ENCODE measurements around the gene OXTR. TPM values are rescaled to one million over a fixed set of nuclear protein-coding genes. Genes with fewer than 3 reads are reported as not detected.

Gene OXTR
- total RNA-seq, 1 donor from 2014 or later = 3.9 TPM

DNA sequence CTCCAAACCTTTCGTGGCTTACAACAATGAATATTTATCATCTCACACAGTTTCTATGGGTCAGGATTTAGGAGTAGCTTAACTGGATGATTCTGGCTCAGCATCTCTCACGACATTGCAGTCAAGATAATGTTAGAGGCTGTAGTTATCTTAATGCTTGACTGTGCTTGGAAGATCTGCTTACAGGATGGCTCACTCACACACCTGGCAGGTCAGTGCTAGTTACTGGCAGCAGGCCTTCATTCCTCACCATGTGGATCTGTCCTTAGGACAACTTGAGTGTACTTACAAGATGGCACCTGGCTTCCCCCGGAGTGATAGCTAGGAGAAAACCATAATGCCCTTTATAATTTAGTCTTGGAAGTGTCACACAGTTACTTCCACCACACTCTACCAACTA lies 32.8 kb upstream of the OXTR start:
- Histone ChIP-seq H3F3A (ENCODE audit: low read depth) (no peaks in the 10 kb centered on the region), H3K27ac (no peak overlapping the region), H3K9ac (no peak overlapping the region), H4K20me1 (ENCODE audit: low read depth) (no peaks in the 10 kb centered on the region), H3K36me3 (no peaks in the 10 kb centered on the region), H3K4me3 (no peak overlapping the region), H3K27me3 (no peaks in the 10 kb centered on the region), H3K79me2 (ENCODE audit: low read depth) (no peaks in the 10 kb centered on the region), H3K9me3 (ENCODE audit: low read depth) (no peaks in the 10 kb centered on the region), H3K4me2 (no peak overlapping the region), H3K4me1 (no peaks in the 10 kb centered on the region), H2AFZ (replicated peaks) (no peak overlapping the region)
- no peak for DNase-seq (ENCODE audit: low spot score)
- peaks cover 2% of the 10 kb centered on the region for H3K27me3 Mint-ChIP-seq (ENCODE audit: insufficient read depth, low read depth)
- H3K9me3 Mint-ChIP-seq = peaks cover 5% of the 10 kb centered on the region
- no peak overlapping the region for H3K4me3 Mint-ChIP-seq
- no peaks in the 10 kb centered on the region for H3K36me3 Mint-ChIP-seq
- no peaks in the 10 kb centered on the region for H3K4me1 Mint-ChIP-seq
- TF ChIP-seq EZH2 (IDR thresholded peaks at IDR 0.05) (no peak), EZH2phosphoT487 (IDR thresholded peaks at IDR 0.05) (no peak)
- TF ChIP-seq, protein P1, sequence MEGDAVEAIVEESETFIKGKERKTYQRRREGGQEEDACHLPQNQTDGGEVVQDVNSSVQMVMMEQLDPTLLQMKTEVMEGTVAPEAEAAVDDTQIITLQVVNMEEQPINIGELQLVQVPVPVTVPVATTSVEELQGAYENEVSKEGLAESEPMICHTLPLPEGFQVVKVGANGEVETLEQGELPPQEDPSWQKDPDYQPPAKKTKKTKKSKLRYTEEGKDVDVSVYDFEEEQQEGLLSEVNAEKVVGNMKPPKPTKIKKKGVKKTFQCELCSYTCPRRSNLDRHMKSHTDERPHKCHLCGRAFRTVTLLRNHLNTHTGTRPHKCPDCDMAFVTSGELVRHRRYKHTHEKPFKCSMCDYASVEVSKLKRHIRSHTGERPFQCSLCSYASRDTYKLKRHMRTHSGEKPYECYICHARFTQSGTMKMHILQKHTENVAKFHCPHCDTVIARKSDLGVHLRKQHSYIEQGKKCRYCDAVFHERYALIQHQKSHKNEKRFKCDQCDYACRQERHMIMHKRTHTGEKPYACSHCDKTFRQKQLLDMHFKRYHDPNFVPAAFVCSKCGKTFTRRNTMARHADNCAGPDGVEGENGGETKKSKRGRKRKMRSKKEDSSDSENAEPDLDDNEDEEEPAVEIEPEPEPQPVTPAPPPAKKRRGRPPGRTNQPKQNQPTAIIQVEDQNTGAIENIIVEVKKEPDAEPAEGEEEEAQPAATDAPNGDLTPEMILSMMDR (IDR thresholded peaks at IDR 0.05) = no peak
- no peak overlapping the region for H3K27ac Mint-ChIP-seq

DNA sequence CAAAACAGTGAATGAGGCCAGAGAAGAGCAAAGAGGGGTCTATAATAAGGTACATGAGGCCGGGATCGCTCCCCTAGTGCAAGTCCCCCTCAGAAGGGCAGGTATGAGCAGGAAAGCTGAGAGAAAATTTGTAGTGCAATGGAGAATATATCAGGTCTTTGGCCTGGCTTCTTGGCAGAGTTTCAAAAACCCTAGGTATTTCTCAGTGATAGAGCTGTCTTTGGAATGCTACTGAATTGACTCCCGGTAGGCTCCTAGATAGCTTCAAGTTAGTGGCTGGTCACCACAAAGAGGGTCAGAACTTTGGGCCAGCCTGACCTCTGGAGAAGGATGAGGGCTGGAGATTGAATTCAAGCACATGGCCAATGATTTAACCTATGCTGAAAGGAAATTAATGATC lies 30.6 kb upstream of the OXTR start:
- no peaks in the 10 kb centered on the region for H4K20me1 ChIP-seq (ENCODE audit: low read depth)
- Mint-ChIP-seq H3K9me3 (peaks cover 5% of the 10 kb centered on the region), H3K27me3 (ENCODE audit: insufficient read depth, low read depth) (peaks cover 2% of the 10 kb centered on the region), H3K36me3 (no peaks in the 10 kb centered on the region), H3K4me1 (peaks cover 3% of the 10 kb centered on the region), H3K27ac (no peak overlapping the region), H3K4me3 (no peak overlapping the region)
- TF ChIP-seq EZH2phosphoT487 (IDR thresholded peaks at IDR 0.05) = no peak
- no peak for TF ChIP-seq EZH2 (IDR thresholded peaks at IDR 0.05)
- TF ChIP-seq, protein P1 (IDR thresholded peaks at IDR 0.05) = no peak
- no peak overlapping the region for H3K4me3 ChIP-seq
- H3K9ac ChIP-seq = no peak overlapping the region
- H3K4me2 ChIP-seq = no peak overlapping the region
- no peak for DNase-seq (ENCODE audit: low spot score)
- no peaks in the 10 kb centered on the region for H3K36me3 ChIP-seq
- no peak overlapping the region for H3K27ac ChIP-seq
- H3K79me2 ChIP-seq (ENCODE audit: low read depth) = no peaks in the 10 kb centered on the region
- no peak overlapping the region for H2AFZ ChIP-seq (replicated peaks)
- H3F3A ChIP-seq (ENCODE audit: low read depth) = no peaks in the 10 kb centered on the region
- no peaks in the 10 kb centered on the region for H3K9me3 ChIP-seq (ENCODE audit: low read depth)
- H3K4me1 ChIP-seq = no peaks in the 10 kb centered on the region
- no peaks in the 10 kb centered on the region for H3K27me3 ChIP-seq

DNA sequence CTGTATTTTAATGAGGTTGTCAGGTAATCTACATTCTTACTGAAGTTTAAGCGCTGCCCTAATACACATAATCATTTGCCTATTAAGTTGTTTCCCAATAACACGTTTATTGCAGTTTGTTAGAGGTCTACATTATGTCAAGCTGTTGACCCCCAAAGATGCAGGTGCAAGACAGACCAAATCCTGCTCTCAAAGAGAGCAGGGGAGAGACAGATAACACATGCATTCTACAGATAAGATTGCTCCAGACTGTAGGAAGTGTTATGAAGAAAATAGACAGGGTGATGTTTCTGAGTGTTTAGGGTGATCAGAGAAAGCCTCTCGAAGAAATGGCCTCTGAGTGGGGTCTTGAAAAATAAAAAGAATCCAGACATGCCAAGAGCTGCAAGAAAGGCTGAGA lies 24.8 kb upstream of the OXTR start:
- TF ChIP-seq, protein P1 (IDR thresholded peaks at IDR 0.05) = no peak
- H3K36me3 ChIP-seq = no peaks in the 10 kb centered on the region
- no peak overlapping the region for H3K27ac ChIP-seq
- H3K27me3 Mint-ChIP-seq (ENCODE audit: insufficient read depth, low read depth) = no peaks in the 10 kb centered on the region
- no peak overlapping the region for H3K4me2 ChIP-seq
- no peaks in the 10 kb centered on the region for H3K27me3 ChIP-seq
- H3K9me3 Mint-ChIP-seq = peaks cover 2% of the 10 kb centered on the region
- no peak overlapping the region for H2AFZ ChIP-seq (replicated peaks)
- peaks cover 4% of the 10 kb centered on the region for H3K4me1 ChIP-seq
- peaks cover 13% of the 10 kb centered on the region for H3K4me1 Mint-ChIP-seq
- no peaks in the 10 kb centered on the region for H3F3A ChIP-seq (ENCODE audit: low read depth)
- H3K9ac ChIP-seq = no peak overlapping the region
- no peak overlapping the region for H3K4me3 ChIP-seq
- H3K27ac Mint-ChIP-seq = peak overlapping the region; percentile 44
- H3K9me3 ChIP-seq (ENCODE audit: low read depth) = no peaks in the 10 kb centered on the region
- H3K79me2 ChIP-seq (ENCODE audit: low read depth) = no peaks in the 10 kb centered on the region
- no peak for DNase-seq (ENCODE audit: low spot score)
- no peak overlapping the region for H3K4me3 Mint-ChIP-seq
- H3K36me3 Mint-ChIP-seq = no peaks in the 10 kb centered on the region
- no peaks in the 10 kb centered on the region for H4K20me1 ChIP-seq (ENCODE audit: low read depth)

DNA sequence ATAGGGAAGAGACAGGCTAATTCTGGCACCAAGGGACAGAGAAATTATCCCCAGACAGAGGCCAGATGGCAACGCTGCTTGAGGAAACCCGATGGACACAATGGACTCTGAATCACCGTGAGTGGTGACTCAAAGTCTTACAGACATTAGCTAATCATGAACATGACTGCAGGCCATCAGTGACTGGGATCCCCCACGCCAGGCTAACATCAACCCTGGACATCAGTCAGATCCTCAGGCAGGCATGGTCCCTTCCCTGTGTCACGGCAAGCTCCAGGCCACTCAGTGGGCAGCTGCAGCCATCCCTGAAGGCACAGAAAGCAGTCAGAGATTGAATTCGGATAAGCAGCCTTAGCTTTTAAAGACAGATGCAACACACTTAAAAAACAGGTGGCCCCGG lies 23.8 kb upstream of the OXTR start:
- peaks cover 4% of the 10 kb centered on the region for H3K4me1 ChIP-seq
- Mint-ChIP-seq H3K27ac (no peak overlapping the region), H3K4me1 (peaks cover 13% of the 10 kb centered on the region), H3K27me3 (ENCODE audit: insufficient read depth, low read depth) (no peaks in the 10 kb centered on the region), H3K36me3 (no peaks in the 10 kb centered on the region), H3K9me3 (peaks cover 5% of the 10 kb centered on the region), H3K4me3 (no peak overlapping the region)
- no peak overlapping the region for H3K9ac ChIP-seq
- no peak overlapping the region for H3K4me2 ChIP-seq
- TF ChIP-seq EZH2phosphoT487 (IDR thresholded peaks at IDR 0.05) (no peak), EZH2 (IDR thresholded peaks at IDR 0.05) (no peak)
- TF ChIP-seq, protein P1 (IDR thresholded peaks at IDR 0.05) = no peak
- no peaks in the 10 kb centered on the region for H3F3A ChIP-seq (ENCODE audit: low read depth)
- no peak overlapping the region for H3K4me3 ChIP-seq
- no peaks in the 10 kb centered on the region for H3K9me3 ChIP-seq (ENCODE audit: low read depth)
- DNase-seq (ENCODE audit: low spot score) = no peak
- H3K27me3 ChIP-seq = no peaks in the 10 kb centered on the region
- H3K27ac ChIP-seq = no peak overlapping the region
- H3K36me3 ChIP-seq = no peaks in the 10 kb centered on the region
- no peaks in the 10 kb centered on the region for H3K79me2 ChIP-seq (ENCODE audit: low read depth)
- no peak overlapping the region for H2AFZ ChIP-seq (replicated peaks)
- no peaks in the 10 kb centered on the region for H4K20me1 ChIP-seq (ENCODE audit: low read depth)

Data from neural progenitor cell (in vitro differentiated cells).